ENCODE measurements around the gene CPNE5. TPM values are rescaled to one million over a fixed set of nuclear protein-coding genes. Genes with fewer than 3 reads are reported as not detected.

Gene CPNE5
- total and polyA plus RNA-seq, 9 of the 15 experiments (the other 6 are each of a cell fraction or from before 2014, with no cell fraction given): 0.14 to 1.0 (median 0.46) TPM; not detected in 2

- TF ChIP-seq CHD7 (IDR thresholded peaks at IDR 0.05; ENCODE audit: low read depth, low read length) (no peak), JUNB (CRISPR knock-in tag; conservative IDR thresholded peaks at IDR 0.05) (no peak), NCOR1 (IDR thresholded peaks at IDR 0.05) (peak; percentile 95), HOXB6 (CRISPR knock-in tag; IDR thresholded peaks at IDR 0.05; ENCODE audit: borderline replicate concordance) (no peak), ZNF583 (CRISPR knock-in tag; IDR thresholded peaks at IDR 0.05) (peak; percentile 59; the same call in 1 of the 2 replicates), POLR2AphosphoS2 (IDR thresholded peaks at IDR 0.05; ENCODE audit: low read length) (no peak), ZNF77 (CRISPR knock-in tag; IDR thresholded peaks at IDR 0.05) (no peak), NR2C2 (CRISPR knock-in tag; IDR thresholded peaks at IDR 0.05) (no peak), NR2C2 (tag; IDR thresholded peaks at IDR 0.05) (peak; percentile 83), CREB3 (tag; conservative IDR thresholded peaks at IDR 0.05; ENCODE audit: low read depth) (peak; percentile 93; the same call in 1 of the 2 replicates), TFAM (CRISPR knock-in tag; conservative IDR thresholded peaks at IDR 0.05) (no peak), NR2C1 (IDR thresholded peaks at IDR 0.05) (no peak), NR2C1 (tag; IDR thresholded peaks at IDR 0.05) (peak; percentile 60), MCM2 (IDR thresholded peaks at IDR 0.05; ENCODE audit: low read depth) (no peak), RAD51 (IDR thresholded peaks at IDR 0.05; ENCODE audit: borderline replicate concordance, low read depth) (peak; percentile 41; the same call in 1 of the 2 replicates), POLR3G (IDR thresholded peaks at IDR 0.05; ENCODE audit: extremely low read depth, insufficient read length, insufficient replicate concordance) (no peak)
These were observed 23.1 kb upstream of the CPNE5 start (continued) for GRCh38 chr6:36862164-36862847.
